Middle frontal gyrus (tissue), 1 donor: ENCODE measurements around the gene NOX3.
"Not testable (repeated sequence)": the region's sequence is repeated elsewhere in the genome, so short reads cannot be mapped to it uniquely, and the experiment has no call there.

Experiments
- DNase-seq: peaks from one replicate; pipeline ENCODE4 v3.0.0-alpha.2; 2015; ENCODE audit warnings: low spot score; ENCODE audit errors: extremely low spot score

Gene NOX3

DNA sequence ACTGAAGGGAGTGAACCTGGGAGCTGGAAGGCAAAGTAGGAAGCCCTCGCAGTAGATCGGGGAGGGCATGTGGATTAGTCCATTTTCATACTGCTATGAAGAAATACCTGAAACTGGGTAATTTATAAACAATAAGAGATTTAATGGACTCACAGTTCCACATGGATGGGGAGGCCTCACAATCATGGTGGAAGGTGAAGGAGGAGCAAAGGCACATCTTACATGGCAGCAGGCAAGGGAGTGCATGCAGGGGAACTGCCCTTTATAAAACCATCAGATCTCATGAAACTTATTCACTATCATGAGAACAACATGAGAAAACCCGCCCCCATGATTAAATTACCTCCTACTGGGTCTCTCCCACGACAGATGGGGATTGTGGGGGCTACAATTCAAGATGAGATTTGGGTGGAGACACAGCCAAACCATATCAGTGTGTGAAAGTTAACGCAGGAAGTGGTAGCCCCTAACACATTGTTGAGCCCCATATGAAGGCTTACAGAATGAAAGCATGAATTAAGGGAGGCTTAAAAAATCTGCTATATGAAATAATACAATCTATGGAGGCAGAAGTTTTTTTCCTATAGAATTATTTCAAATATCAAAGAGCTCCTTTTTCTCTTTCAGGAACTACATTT lies 15.5 kb upstream of the NOX3 start:
- DNase-seq: not testable (repeated sequence)

DNA sequence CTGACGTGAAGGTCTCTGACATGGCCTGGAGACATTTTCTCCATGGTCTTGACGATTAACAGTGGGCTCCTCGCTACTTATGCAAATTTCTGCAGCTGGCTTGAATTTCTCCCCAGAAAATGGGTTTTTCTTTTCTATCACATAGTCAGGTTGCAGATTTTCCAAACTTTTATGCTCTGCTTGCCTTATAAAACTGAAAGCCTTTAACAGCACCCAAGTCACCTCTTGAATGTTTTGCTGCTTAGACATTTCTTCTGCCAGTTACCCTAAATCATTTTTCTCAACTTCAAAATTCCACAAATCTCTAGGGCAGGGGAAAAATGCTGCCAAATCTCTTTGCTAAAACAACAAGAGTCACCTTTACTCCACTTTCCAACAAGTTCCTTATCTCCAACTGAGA lies 12.9 kb upstream of the NOX3 start:
- DNase-seq: not testable (repeated sequence)

DNA sequence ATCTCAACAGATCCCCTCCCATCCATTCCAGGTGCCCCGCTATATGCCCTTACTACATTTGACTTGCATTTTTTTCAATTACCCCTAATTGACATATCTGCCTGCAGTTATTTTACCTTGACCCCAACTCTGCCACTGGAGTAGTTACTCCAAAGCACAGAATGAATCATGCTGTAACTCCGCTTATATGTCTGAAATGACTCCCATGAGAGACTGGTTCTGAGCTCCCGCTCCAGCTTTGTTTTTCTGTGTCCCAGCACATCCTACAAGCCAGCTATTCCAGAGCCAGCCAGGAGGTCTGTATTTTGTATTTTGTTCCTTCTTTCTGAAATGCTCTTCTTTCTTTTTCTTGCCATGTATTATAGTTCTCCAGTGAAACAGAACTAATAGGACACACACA lies 10.9 kb upstream of the NOX3 start:
- DNase-seq: no peak

DNA sequence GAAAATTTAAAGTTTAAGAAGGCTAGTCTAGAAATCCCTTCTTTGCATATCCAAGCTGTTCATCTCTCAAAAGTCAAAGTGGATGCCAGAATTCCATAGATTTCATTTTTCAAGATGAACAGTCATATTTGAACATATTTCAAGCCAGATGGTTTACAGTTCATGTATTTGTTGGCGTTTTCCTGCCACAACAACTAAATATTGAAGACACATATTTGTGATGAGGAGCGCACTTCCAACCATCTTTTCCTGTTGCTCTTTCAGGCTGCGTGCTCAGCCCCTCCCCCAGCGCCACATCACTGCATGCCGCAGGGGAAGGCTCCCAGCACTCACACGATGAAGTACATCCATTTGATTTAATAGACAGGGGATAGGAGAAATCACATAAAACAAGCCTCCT lies 5.9 kb upstream of the NOX3 start:
- no peak for DNase-seq

DNA sequence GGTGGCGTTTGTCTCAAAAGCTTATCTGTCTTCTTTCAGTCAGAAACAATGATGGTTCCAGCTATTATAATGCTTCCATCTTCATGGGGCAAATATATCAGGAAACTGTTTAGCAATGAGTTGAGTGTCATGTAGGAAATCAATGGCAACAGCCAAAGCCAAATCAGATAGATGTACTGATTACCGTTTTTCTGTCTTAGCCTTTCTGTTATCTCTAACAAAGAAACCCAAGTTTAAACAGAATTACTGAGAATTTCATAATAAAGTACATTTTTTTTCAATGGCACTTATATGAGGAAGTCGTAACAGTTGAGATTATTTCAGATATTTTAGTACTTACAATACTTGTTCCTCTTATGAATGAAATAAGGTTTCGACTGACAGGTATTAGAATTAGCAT lies 1.2 kb downstream of the NOX3 start:
- DNase-seq: no peak

DNA sequence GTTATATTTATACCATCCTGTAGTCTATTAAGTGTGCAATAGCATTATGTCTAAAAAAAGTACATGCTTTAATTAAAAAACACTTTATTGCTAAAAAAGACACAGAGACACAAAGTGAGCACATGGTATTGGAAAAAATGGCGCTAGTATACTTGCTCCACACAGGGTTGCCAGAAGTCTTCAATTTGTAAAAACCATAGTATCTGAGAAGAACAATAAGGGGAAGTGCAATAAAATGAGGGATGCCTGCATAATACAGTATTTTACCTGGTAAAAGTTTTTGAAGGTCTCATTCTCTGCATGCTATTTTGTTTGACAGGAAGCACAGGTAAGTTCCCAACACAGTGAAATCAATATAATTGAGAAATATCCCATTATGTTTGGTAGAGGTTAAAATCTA lies 1.6 kb downstream of the NOX3 start:
- DNase-seq: no peak

DNA sequence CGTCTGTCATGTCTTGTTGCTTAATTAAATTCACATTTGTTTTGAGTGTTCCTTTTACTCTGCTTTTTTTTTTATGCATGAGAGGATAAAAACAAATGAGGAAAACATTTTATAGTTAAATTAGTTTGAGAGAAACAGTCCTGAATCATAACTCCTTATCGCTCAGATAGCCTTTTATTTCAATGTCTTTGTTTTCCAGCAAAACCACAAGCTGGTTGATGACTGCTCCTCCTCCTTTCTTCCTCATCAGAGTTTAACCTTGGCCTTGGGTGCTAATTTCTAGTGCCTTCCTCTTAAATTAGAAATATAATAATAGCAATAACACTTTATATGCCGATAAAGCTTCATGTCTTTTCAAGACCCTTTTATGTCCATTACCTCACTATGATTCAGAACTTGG lies 3.1 kb downstream of the NOX3 start:
- DNase-seq: no peak

DNA sequence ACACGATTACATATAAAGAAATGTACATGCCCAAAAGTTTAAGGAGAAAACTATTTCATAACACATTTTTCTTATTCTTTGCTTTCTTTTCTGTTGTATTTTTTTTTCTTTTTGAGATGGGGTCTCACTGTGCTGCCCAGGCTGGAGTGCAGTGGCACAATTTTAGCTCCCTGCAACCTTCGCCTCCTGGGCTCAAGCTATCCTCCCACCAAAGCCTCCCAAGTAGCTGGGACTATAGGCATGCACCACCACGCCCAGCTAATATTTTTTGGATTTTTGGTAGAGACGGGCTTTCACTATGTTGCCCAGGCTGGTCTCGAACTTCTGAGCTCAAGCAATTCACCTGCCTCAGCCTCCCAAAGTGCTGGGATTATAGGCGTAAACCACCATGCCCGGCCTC lies 4.1 kb downstream of the NOX3 start:
- not testable (repeated sequence) for DNase-seq

DNA sequence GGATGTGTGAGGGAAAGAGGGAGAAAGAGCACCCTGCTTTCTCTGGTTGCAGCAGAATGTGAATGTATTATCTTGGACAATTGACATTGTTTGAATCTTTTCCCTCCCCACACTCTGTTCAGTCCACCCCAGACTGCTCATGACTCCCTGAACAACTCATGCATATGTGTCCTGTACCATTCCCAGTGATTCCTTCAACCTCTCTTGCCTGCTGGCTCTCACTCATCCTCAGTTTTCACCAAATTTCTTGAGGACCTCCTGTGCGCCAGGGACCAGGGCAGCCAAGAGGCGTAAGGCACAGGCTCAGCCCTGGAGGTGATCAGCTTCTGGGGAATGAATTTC lies 5.4 kb downstream of the NOX3 start:
- DNase-seq: no peak

DNA sequence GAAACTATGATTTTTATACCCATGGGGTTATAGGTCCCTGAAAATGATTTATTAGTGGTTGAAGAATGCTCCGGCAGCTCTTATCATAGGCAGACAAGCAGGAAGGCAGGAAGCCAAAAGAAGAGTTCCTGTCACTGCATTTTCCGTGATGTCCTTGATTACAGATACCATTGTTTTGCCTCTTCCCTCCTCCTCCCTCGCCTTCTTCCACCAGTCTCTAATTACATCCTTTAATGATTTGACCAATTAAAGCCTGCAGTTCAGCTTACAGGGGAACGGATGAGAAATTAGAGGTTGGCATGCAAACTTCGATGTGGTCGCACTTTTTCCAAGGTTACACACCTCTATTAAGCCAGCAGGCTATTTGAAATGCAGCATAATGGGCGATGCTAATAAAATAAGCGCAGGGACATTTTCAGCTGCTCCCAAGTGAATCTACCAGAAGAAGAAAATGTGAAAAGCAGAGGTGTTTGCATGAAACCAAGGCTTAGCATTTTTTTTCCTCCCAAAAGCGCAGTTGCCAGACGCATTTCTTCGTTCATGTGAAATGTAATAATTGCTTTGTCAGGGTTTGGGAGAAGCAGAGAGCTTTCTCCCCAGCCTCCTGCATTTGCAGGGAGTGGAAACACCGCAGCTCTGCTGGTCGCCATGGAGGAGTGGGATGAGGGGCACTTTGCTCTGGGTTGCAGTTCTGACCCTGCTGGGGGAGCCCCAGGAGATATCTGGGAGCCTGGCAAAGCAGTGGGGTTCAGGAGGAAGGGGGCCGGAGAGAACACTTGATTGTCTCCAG lies 6.0 kb downstream of the NOX3 start:
- DNase-seq: no peak

DNA sequence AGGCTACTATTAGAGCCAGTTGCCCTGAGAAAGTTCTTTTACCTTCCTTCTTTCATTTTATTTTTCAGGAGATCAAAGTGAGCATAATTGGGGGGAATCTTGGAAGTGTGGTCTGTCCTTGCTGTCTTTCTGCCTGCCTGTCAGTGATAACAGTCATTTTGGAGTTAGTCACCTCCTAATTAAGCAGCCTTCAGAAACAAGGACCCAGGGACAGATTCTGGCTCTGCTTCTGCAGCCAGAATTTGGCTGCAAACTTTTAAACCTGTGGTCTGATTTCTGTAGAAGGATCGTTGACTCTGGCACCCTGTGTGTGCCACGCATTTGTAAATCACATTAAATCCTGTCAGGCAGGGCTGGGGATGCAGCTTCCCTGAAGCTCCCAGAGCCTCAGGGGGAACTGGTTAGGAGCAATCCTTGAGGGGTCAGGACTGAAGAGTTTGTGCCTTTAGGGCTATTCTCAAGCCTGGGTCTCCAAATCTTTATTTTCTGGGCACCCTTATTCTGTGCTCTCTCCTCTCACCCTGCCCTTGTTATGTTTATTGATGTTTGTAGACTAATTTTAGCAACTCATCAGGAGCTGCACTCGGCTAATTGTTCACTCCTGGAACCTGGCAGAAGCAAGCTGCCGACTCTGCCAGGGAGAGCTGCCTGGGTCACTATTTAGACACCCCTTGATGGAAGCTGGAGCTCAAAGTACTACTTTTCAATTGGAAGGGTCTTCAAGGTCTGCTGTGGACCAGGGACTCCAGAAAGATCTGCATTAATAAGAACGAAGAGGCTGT lies 6.8 kb downstream of the NOX3 start:
- DNase-seq: no peak

DNA sequence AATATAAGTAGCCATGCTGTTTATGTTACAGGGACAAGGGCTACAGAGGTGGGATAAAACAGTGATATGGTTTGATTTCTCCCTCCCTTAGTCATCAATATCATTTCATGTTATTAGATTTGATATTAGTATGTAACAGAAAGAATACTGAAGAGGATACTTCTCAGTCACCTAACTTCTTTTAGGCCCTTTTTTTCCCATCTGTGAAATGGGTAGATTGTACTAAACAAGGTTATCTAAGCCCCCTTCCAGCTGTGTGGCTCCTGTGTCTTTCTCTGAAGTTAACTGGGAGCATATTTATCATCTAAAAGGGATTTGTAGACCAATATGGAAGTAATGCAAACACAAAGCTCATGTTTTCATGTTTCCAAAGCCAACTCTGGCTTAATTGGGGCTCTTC lies 7.7 kb downstream of the NOX3 start:
- no peak for DNase-seq

DNA sequence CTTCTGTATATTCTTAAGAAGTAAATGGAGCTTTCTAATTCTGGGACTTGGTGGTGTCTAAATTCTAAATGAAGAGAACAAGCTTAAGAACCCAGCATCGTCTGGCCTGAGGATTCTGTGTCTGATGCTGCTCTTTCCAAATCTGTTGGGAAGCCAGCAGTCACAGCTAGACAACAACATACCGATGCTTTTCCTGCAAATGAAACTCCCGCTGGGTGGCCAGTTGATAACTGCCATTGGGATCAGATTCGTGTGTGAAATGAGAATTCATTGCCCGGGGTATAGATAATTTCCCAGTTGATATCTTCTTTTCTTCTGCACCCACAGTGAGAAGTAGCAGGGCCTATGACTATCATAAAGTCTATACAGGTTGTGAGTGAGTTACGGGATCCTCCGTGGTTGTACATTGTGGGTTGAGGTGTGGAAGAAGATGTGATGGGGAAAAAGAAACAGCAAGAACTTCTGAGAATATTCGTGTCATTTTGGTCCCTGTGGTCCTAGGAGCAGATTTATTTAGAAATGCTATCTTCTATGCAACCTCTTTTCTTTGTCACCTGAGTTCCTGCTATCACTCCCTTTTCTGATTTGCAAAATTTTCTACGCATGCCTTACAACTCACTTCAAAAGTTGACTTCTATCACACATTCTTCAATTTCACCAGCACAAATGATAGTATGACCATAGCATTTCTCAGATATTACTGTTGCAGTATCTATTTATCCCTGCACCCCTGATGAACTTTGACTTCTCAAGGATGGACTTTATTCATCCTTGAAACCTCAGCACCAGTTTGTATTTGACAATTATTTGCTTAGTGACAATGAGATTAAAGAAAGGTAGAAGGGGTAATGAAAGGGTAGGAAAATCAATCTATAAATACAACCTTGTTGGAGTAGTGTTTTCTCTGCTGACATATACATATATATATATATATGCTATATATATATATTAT lies 10.4 kb downstream of the NOX3 start:
- DNase-seq: no peak

DNA sequence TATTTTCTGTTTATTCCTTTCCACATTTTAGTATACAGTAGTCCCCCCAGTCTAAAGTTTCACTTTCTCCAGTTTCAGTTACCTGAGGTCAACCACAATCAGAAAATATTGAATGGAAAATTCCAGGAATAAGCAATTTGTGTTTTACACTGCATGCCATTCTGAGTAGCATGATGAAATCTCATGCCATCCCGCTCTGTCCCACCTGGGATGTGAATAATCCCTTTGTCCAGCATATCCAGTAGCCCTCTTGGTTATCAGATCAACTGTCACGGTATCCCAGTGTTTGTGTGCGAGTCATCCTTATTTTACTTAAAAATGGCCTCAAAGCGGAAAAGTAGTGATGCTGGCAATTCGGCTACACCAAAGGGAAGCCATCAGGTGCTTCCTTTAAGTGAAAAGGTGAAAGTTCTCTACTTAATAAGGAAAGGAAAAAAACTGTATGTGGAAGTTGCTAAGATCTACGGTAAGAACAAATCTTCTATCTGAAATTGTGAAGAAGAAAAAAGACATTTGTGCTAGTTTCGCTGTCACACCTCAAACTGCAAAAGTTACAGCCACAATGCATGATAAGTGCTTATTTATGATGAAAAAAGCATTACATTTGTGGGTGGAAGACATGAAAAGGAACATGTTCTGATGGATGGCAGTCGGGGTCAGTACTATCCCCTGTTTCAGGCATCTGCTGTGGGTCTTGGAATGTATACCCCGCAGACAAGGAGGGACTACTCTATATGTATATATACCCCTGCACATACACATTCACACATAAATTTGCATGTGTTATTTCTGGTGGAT lies 11.3 kb downstream of the NOX3 start:
- DNase-seq: no peak

DNA sequence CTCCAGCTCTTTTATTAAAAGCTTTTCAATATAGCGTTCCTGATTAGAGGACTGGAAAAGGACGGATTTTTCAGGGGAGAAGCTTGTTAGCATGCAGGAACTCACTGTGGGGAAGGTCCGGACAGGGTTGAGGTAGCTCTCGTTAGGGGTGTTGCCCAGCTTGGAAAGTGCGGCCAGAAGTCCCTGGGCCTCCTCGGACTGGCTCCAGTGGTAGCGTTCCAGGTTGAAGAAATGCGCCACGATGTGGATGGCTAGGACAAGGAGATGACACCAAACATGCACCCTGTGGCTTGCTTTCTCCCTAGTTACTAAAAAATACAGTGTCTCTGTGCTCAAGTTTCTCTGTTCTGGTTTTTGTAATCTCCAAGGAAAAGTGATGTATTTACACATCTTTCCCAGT lies 12.5 kb downstream of the NOX3 start:
- no peak for DNase-seq

DNA sequence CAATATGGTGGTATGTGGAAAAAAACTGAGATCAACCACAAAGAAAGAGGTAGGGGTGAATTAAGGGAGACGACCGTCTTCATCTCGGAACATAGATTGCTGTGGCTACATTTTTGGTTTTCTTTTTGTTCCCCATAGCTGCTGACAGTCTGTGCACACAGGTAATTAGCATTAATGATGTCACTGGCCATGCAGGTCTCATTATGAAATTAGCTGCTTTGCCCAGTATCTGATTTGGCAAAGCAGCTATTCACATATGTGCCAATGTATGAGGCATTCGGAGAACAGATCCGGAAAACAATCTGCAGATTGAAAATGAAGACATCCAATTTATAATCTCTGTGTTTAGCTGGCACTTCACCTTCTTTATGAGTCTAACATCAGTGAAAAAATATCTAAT lies 13.1 kb downstream of the NOX3 start:
- no peak for DNase-seq

DNA sequence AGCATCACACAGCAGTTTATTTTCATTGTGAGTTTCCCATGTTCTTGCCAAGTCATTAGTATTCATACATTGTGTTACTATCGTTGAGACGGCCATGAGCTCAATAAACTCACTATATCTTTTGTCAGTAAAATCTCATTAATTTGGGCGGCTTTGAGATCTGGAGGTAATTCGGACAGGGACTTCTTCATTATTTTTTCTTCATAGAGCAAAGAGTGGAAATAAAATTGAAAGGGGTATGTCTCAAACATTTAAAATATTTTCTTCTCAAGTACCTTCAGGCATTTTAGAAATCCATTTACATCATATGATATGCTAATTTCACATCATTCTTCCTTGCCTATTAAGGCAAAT lies 14.6 kb downstream of the NOX3 start:
- no peak for DNase-seq

DNA sequence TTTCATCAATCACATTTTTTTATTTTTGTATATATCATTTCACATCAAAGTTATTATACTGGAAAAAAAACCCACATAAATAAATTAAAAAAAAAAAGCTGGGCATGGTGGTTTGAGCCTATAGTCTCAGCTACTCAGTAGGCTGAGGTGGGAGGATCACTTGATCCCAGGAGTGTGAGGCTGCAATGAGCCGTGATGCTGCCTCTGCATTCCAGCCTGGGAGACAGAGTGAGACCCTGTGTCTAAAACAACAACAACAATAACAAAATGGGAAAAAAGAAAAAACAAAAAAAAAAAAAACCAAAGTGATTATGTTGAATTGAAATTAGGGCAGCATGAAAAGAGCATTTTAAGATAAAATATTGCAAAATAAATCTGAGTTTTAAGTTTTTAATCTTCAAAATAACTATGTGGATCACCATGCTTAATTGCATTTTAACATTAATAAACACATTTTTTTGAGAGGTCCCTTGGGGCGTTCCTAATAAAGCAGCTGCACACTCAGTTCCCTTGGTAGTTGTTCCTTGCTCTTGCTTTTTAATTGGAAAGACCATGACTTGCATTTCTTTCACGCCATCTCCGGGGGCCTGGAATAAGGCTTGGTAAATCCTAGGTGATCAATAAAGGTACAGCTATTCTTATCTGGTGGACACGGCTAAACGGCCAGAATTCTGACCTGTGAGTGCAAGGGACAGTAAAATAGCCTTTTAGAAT lies 15.1 kb downstream of the NOX3 start:
- no peak for DNase-seq

DNA sequence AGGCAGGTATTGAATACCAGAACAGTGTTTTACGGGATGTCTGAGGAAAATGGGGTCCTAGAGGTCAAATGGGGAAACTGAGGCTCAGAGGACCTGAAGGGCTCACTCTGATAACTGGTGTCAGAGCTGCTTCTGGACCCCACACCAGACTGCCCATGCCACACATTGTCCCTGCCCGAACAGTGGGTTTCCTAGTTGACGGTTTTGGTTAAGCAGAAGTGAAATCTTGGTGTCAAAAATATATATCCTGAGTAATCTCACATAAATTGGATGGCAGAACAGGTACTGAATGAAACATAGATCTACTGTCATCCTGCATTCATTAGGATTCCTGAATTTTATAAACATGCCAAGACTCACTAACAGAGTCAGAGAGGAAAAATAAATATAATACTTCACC lies 16.3 kb downstream of the NOX3 start:
- no peak for DNase-seq
